DOHH2 (cell line): ENCODE results near the gene MAP2K5.

Experiments used
- H3F3A ChIP-seq: fragments of 200-600 bp; sonication (generic), shearing (Covaris generic); 2 replicates; pipeline ENCODE4 v1.6.0; 2016; ENCODE audit warnings: antibody characterized with exemption, mild to moderate bottlenecking; ENCODE audit not compliant: control insufficient read depth, insufficient read depth
- H3K27ac ChIP-seq: fragments of 200-600 bp; sonication (generic); 2 replicates; pipeline ENCODE4 v1.5.1; 2014; ENCODE audit warnings: low read depth, mild to moderate bottlenecking, low read length, moderate library complexity
- H3K27me3 ChIP-seq: fragments of 200-600 bp; sonication (generic); 2 replicates; pipeline ENCODE4 v1.6.1; 2014; ENCODE audit warnings: mild to moderate bottlenecking, low read length, mixed read lengths; ENCODE audit not compliant: control insufficient read depth
- H3K36me3 ChIP-seq: fragments of 200-600 bp; sonication (generic); 2 replicates; pipeline ENCODE4 v1.6.1; 2014; ENCODE audit warnings: mild to moderate bottlenecking, low read length, moderate library complexity, mixed read lengths; ENCODE audit not compliant: control insufficient read depth
- H3K4me1 ChIP-seq: fragments of 200-600 bp; sonication (generic); 2 replicates; pipeline ENCODE4 v1.6.1; 2014; ENCODE audit warnings: mild to moderate bottlenecking, low read length, mixed read lengths; ENCODE audit not compliant: control insufficient read depth
- H3K4me2 ChIP-seq: fragments of 200-600 bp; sonication (generic); 2 replicates; pipeline ENCODE4 v1.6.0; 2014; ENCODE audit warnings: mild to moderate bottlenecking, low read length, moderate library complexity
- H3K4me3 ChIP-seq: fragments of 200-600 bp; sonication (generic); 2 replicates; pipeline ENCODE4 v1.5.1; 2014; ENCODE audit warnings: mild to moderate bottlenecking, low read length, mixed read lengths
- H3K79me2 ChIP-seq: fragments of 200-600 bp; sonication (generic); 2 replicates; pipeline ENCODE4 v1.6.1; 2014; ENCODE audit warnings: mild to moderate bottlenecking, low read length, mixed read lengths; ENCODE audit not compliant: control insufficient read depth
- H3K9me2 ChIP-seq: fragments of 200-600 bp; sonication (generic); replicated peaks from 2 replicates; pipeline ENCODE4 v1.6.1; 2014; ENCODE audit warnings: mild to moderate bottlenecking, low read length, mixed read lengths; ENCODE audit not compliant: control insufficient read depth
- H3K9me3 ChIP-seq: fragments of 200-600 bp; sonication (generic); 2 replicates; pipeline ENCODE4 v1.6.1; 2014; ENCODE audit warnings: antibody characterized with exemption, low read length, mixed read lengths; ENCODE audit not compliant: control insufficient read depth, insufficient read depth
- H4K20me1 ChIP-seq: fragments of 200-600 bp; sonication (generic); 2 replicates; pipeline ENCODE4 v1.6.0; 2014; ENCODE audit warnings: low read depth, mild to moderate bottlenecking, antibody characterized with exemption, low read length, moderate library complexity; ENCODE audit not compliant: control insufficient read depth, insufficient read depth
- EZH2phosphoT487 ChIP-seq: fragments of 200-600 bp; sonication (generic); IDR thresholded peaks from 2 replicates; pipeline ENCODE4 v1.6.1; 2017; ENCODE audit warnings: borderline replicate concordance, mild to moderate bottlenecking, antibody characterized with exemption, low read length, moderate library complexity, mixed read lengths
- TF ChIP-seq, protein P1 (sequence below): fragments of 200-600 bp; sonication (generic); IDR thresholded peaks from one replicate; pipeline ENCODE4 v1.5.1; 2014; ENCODE audit warnings: antibody characterized with exemption, mild to moderate bottlenecking, low read depth, low read length; ENCODE audit not compliant: poor library complexity, severe bottlenecking

Gene MAP2K5

DNA sequence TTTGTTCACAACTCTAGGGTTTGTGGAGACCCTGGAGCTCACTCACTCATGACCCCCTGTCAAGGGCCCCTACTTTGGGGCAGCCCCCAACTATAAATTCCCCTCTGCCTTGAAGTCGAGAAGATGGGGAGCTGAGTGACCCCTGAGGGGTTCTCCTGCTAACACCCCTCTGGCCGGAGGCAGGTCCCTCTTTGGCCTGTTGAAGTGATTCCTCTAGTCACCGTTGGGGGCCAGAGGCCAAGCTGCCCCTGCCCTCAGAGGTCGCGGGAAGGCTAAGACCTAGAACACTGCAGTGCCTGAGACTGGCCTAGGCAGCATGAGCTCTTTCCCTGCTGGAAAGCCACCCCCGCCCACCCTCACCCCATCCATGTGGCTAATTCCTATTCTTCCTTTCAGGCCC, 267.4 kb downstream of the MAP2K5 start:
- Histone ChIP-seq H3K9me2 (no peaks in the 10 kb centered on the region), H3K4me2 (no peak overlapping the region), H3F3A (no peaks in the 10 kb centered on the region), H3K9me3 (no peaks in the 10 kb centered on the region), H3K79me2 (no peaks in the 10 kb centered on the region), H4K20me1 (no peaks in the 10 kb centered on the region), H3K4me3 (no peak overlapping the region), H3K36me3 (no peaks in the 10 kb centered on the region), H3K27me3 (no peaks in the 10 kb centered on the region), H3K4me1 (no peaks in the 10 kb centered on the region), H3K27ac (no peak overlapping the region)
- no peak for TF ChIP-seq EZH2phosphoT487
- TF ChIP-seq, protein P1, sequence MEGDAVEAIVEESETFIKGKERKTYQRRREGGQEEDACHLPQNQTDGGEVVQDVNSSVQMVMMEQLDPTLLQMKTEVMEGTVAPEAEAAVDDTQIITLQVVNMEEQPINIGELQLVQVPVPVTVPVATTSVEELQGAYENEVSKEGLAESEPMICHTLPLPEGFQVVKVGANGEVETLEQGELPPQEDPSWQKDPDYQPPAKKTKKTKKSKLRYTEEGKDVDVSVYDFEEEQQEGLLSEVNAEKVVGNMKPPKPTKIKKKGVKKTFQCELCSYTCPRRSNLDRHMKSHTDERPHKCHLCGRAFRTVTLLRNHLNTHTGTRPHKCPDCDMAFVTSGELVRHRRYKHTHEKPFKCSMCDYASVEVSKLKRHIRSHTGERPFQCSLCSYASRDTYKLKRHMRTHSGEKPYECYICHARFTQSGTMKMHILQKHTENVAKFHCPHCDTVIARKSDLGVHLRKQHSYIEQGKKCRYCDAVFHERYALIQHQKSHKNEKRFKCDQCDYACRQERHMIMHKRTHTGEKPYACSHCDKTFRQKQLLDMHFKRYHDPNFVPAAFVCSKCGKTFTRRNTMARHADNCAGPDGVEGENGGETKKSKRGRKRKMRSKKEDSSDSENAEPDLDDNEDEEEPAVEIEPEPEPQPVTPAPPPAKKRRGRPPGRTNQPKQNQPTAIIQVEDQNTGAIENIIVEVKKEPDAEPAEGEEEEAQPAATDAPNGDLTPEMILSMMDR, result no peak

GRCh38 chr15:67812241-67812644, 269.7 kb downstream of the MAP2K5 start:
- no peaks in the 10 kb centered on the region for H3F3A ChIP-seq
- H3K4me3 ChIP-seq, result no peak overlapping the region
- H4K20me1 ChIP-seq, result no peaks in the 10 kb centered on the region
- TF ChIP-seq EZH2phosphoT487, result no peak
- TF ChIP-seq, protein P1, result no peak
- H3K27ac ChIP-seq, result no peak overlapping the region
- no peaks in the 10 kb centered on the region for H3K27me3 ChIP-seq
- no peaks in the 10 kb centered on the region for H3K4me1 ChIP-seq
- H3K9me2 ChIP-seq, result no peaks in the 10 kb centered on the region
- H3K79me2 ChIP-seq, result no peaks in the 10 kb centered on the region
- no peaks in the 10 kb centered on the region for H3K36me3 ChIP-seq
- H3K4me2 ChIP-seq, result no peak overlapping the region
- H3K9me3 ChIP-seq, result no peaks in the 10 kb centered on the region

DNA sequence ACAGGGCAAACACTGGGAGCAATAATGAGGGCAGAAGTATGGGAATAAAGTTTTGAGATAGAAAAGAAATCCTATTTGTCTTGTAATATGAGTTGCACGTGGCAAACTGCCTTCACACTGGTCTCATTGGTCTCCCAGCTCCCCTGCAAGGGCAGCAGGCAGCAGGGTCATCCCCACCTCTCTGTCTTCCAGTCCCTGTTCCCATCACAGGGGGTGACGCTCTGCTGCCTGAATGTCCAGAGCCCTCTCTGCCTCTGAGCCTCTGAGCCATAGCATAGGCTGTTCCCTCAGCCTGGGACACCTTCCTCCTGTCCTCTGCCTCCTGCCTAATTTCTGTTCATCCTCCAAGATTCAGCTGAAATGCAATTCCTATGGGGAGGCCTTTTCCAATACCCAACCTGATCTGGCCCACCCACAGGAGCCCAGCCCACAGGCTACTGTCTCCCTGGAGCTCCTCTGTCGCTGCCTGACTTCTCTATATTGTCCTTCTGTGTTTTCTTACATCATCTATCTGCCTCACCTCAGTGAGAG, 270.7 kb downstream of the MAP2K5 start:
- TF ChIP-seq, protein P1, result no peak
- TF ChIP-seq EZH2phosphoT487, result no peak
- no peaks in the 10 kb centered on the region for H3K79me2 ChIP-seq
- H3K4me3 ChIP-seq, result no peak overlapping the region
- H3F3A ChIP-seq, result no peaks in the 10 kb centered on the region
- H3K4me1 ChIP-seq, result no peaks in the 10 kb centered on the region
- H3K9me3 ChIP-seq, result no peaks in the 10 kb centered on the region
- no peaks in the 10 kb centered on the region for H3K9me2 ChIP-seq
- no peaks in the 10 kb centered on the region for H4K20me1 ChIP-seq
- H3K27ac ChIP-seq, result no peak overlapping the region
- H3K27me3 ChIP-seq, result peaks cover 1% of the 10 kb centered on the region; the same call in 1 of the 2 replicates
- H3K36me3 ChIP-seq, result no peaks in the 10 kb centered on the region
- no peak overlapping the region for H3K4me2 ChIP-seq
